Large intestine (tissue), 3 donors: Measurements from ENCODE around the gene FOXB1. TPM values are rescaled to one million over a fixed set of nuclear protein-coding genes. Genes with fewer than 3 reads are reported as not detected.

ENCODE experiments used
- DNase-seq, 2 donors: peaks; one replicate each; pipeline versions ENCODE4 v3.0.0 to v3.0.0-alpha.2; 2013
- H3K27ac ChIP-seq: one replicate; pipeline ENCODE4 v1.5.1; 2013; ENCODE audit warnings: low read length
- H3K27me3 ChIP-seq: 2 replicates; pipeline ENCODE4 v1.6.1; 2013; ENCODE audit warnings: low read length; ENCODE audit not compliant: control insufficient read depth, insufficient read depth
- H3K36me3 ChIP-seq: 2 replicates; pipeline ENCODE4 v1.6.1; 2013; ENCODE audit warnings: low read length; ENCODE audit not compliant: control insufficient read depth, insufficient read depth
- H3K4me1 ChIP-seq: one replicate; pipeline ENCODE4 v1.6.1; 2013; ENCODE audit warnings: low read length; ENCODE audit not compliant: control insufficient read depth, insufficient read depth
- H3K4me3 ChIP-seq: one replicate; pipeline ENCODE4 v1.5.1; 2013; ENCODE audit warnings: low read length
- H3K9me3 ChIP-seq: one replicate; pipeline ENCODE4 v1.6.1; 2013; ENCODE audit warnings: mild to moderate bottlenecking, low read depth, low read length, moderate library complexity; ENCODE audit not compliant: control insufficient read depth
- WGBS: methylation state at CpG from one replicate; pipeline ENCODE4 v1.1.5; 2013; ENCODE audit warnings: low lambda C conversion rate; ENCODE audit not compliant: insufficient coverage; 5-methylcytosine and 5-hydroxymethylcytosine counted together
- polyA plus RNA-seq: library from polyadenylated mRNA; unstranded; fragments of 120-200 nt; gene quantifications from one replicate; pipeline ENCODE4 v1.2.1, GENCODE V29; 2013

The FOXB1 gene
- polyA plus RNA-seq, 1 donor, result 0.03 TPM

DNA sequence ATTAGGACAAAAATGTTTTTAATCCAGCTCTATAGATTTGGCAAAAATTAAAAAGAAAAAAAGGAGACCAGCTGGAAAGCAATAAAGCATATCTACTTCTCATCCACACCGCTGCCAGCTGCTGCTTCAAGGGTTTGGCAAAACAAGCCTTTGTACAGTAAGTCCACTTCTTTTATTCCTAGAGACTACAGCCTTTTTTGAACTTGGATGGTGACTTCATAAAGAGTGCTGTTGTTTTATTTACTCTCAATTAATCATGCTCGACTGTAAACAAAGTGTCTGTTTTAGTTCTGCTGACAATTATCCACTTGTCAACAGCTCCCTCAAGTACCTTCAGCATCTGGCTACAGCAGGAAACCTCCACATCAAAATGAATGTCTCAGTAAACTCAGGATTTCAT is 12.3 kb upstream of the FOXB1 start:
- WGBS, result 40% methylated on average over 1 of the region's 2 CpGs
- no peaks in the 10 kb centered on the region for H3K4me1 ChIP-seq
- H3K27me3 ChIP-seq, result peaks cover 67% of the 10 kb centered on the region
- no peak overlapping the region for H3K4me3 ChIP-seq
- H3K36me3 ChIP-seq, result no peaks in the 10 kb centered on the region
- no peak overlapping the region for H3K27ac ChIP-seq
- no peaks in the 10 kb centered on the region for H3K9me3 ChIP-seq
- no peak for DNase-seq

DNA sequence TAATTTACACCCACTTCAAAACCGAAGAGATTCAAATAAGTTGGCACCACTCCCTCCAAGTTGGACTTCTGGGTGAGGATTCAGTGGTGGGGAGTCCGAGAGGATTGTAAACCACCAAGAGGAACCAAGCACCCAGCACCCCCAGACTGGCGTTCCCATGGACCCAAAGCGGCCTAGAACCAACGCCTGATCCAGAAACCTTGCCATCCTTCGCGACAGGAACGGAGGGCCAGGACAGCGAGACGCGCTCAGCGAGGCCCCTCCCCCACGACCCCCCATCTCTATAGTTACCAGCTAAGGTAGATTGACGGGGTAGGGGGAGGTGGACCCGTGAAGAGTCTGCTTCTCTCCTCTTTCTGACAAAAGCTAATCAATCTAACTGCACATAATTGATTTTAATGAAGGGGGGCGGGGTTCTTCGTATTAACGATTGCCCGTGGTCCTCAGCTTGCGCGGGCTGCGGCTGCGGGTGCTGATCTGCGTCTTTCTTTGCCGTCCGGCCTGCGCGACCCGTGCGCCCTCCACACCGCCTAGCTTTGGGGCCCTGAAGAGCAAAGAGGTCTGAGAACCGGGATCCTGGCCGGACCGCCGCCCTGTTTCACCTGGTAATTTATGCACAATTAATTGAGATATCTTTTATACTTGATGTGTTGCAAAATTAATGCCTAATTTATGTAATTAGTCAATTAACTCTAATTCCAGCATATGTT is 10.9 kb upstream of the FOXB1 start:
- Histone ChIP-seq H3K36me3 (no peaks in the 10 kb centered on the region), H3K4me1 (no peaks in the 10 kb centered on the region), H3K4me3 (no peak overlapping the region), H3K27me3 (peaks cover 78% of the 10 kb centered on the region), H3K9me3 (peaks cover 4% of the 10 kb centered on the region), H3K27ac (no peak overlapping the region)
- WGBS, result no CpG with 5 or more reads among the region's 35 CpGs
- no peak for DNase-seq

GRCh38 chr15:59993950-59994401 is 10.1 kb upstream of the FOXB1 start:
- H3K9me3 ChIP-seq, result peaks cover 4% of the 10 kb centered on the region
- H3K4me3 ChIP-seq, result no peak overlapping the region
- no peaks in the 10 kb centered on the region for H3K4me1 ChIP-seq
- H3K27ac ChIP-seq, result no peak overlapping the region
- WGBS, result no CpG with 5 or more reads among the region's 20 CpGs
- H3K27me3 ChIP-seq, result peaks cover 86% of the 10 kb centered on the region
- H3K36me3 ChIP-seq, result no peaks in the 10 kb centered on the region
- DNase-seq, result no peak

GRCh38 chr15:59994526-59994887 is 9.6 kb upstream of the FOXB1 start:
- Histone ChIP-seq H3K36me3 (no peaks in the 10 kb centered on the region), H3K4me3 (no peak overlapping the region), H3K27ac (no peak overlapping the region), H3K4me1 (no peaks in the 10 kb centered on the region), H3K9me3 (peaks cover 4% of the 10 kb centered on the region), H3K27me3 (peaks cover 89% of the 10 kb centered on the region)
- no CpG with 5 or more reads among the region's 8 CpGs for WGBS
- DNase-seq, result no peak

DNA sequence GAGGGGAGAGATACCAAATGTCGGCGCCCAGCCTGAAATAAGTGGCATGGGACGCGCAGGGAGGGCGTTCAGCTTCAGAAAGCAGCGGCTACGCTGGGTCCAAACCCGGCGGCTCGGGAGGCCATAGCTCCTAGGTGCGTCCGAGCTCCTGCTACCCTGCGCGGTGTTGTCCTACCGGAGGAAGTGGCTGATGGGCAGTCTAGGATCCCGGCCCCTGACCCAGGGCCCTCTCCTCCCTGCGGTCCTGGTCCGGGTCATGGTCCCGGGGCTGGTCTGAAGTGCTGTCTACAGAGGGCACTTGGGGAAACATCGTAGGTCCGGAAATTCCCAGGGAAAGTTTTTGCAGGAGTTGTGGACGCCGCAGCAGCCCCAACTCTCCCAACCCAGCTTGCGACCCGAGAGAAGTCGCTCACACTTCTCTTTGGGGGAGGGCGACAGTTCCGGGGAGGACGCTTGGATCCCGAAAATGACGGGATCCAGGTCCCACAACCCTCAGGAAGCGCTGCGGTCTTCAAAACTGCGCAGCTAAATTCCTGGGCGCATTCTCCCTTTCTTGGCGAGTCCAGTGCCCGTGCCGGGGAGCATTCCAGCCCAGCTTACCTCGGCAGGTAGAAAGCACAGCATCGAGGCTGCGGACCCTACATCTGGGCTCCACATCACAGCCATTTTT is 9.1 kb upstream of the FOXB1 start:
- H3K36me3 ChIP-seq, result no peaks in the 10 kb centered on the region
- no peak for DNase-seq
- no peak overlapping the region for H3K27ac ChIP-seq
- WGBS, result no CpG with 5 or more reads among the region's 41 CpGs
- no peak overlapping the region for H3K4me3 ChIP-seq
- H3K4me1 ChIP-seq, result no peaks in the 10 kb centered on the region
- H3K9me3 ChIP-seq, result peaks cover 4% of the 10 kb centered on the region
- H3K27me3 ChIP-seq, result peaks cover 94% of the 10 kb centered on the region

- H3K4me3 ChIP-seq, result no peak overlapping the region
- no peaks in the 10 kb centered on the region for H3K36me3 ChIP-seq
- H3K27me3 ChIP-seq, result peaks cover 97% of the 10 kb centered on the region
- H3K27ac ChIP-seq, result no peak overlapping the region
- DNase-seq, result no peak
- H3K4me1 ChIP-seq, result no peaks in the 10 kb centered on the region
- peaks cover 4% of the 10 kb centered on the region for H3K9me3 ChIP-seq
- WGBS, result 0% methylated on average over 2 of the region's 24 CpGs
Measured at GRCh38 chr15:59995568-59996297, 8.4 kb upstream of the FOXB1 start.

DNA sequence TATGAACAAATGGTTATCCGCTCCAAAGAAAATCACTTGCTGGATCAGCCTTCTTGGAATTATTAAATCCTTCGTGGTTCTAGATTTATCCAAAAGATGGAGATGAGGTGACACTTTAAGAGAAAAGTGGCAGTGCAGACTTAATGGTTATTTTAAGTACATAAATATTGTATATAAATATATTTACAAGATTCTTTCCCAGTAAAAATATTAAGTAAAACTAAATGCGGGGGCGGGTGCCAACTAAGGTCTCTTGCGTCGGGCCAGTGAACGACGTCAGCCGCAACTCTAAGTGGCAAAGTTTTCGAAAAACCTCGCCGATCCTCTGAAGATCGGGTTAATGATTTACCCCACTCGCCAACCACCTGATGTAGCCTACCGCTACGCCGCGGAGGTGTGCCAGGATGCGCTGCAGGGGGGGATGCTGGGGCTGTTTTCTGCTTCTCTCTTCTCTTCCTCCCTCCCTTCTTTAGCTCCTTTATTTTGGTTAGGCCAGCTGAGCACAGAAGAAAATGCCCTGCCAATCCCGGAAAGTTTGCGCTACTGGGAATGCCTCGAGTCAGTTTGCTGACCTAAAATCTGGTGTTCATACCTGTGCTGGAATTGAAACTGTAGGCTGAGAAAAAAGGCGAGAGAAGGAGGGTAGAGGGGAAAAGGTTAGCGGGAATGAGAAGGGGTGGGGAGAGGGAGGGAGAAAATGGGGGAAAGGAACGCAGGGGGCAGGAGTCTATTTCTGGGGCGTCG is 7.6 kb upstream of the FOXB1 start:
- 4% methylated on average over 4 of the region's 27 CpGs for WGBS
- no peak for DNase-seq
- H3K4me3 ChIP-seq, result no peak overlapping the region

DNA sequence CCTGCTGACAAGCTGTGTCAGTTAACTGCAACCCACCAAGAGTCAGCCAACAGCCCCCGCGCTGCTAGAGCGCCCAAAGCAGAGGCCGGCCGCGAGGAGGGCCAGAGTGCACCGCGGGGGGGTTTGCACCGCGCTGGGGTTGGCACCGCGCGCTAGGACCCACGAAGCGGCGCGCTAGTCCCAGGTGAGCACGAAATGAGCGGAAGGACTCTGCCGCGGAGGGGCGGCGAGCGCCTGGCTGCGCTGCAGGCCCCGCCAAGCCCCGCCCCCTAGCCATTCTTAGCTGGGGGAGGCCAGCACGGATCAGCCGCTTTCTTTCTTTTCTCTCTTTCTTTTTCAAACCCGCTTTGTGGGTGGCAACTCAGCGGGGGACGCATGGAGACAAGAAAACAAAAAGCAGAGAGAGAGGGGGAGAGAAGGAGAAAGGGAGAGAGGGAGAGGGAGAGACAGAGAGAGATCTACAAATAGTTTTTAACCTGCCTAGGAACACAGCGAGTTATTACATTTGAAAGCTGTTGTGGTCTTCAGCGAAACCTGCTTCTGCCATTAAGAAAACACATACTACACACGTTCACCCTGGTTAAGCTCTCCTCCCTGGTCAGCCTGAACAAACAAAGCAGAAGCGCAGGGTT is 6.9 kb upstream of the FOXB1 start:
- peaks cover 100% of the 10 kb centered on the region for H3K27me3 ChIP-seq
- no peaks in the 10 kb centered on the region for H3K36me3 ChIP-seq
- H3K4me3 ChIP-seq, result no peak overlapping the region
- DNase-seq, result no peak
- WGBS, result no CpG with 5 or more reads among the region's 36 CpGs
- H3K4me1 ChIP-seq, result no peaks in the 10 kb centered on the region
- H3K9me3 ChIP-seq, result peaks cover 4% of the 10 kb centered on the region
- no peak overlapping the region for H3K27ac ChIP-seq

More for the DNA sequence above, 7.6 kb upstream of the FOXB1 start:
- peaks cover 98% of the 10 kb centered on the region for H3K27me3 ChIP-seq
- peaks cover 4% of the 10 kb centered on the region for H3K9me3 ChIP-seq
- H3K27ac ChIP-seq, result no peak overlapping the region
- no peaks in the 10 kb centered on the region for H3K4me1 ChIP-seq
- no peaks in the 10 kb centered on the region for H3K36me3 ChIP-seq

GRCh38 chr15:59998305-59998949 is 5.7 kb upstream of the FOXB1 start:
- H3K9me3 ChIP-seq, result peaks cover 4% of the 10 kb centered on the region
- 0% methylated on average over 1 of the region's 8 CpGs for WGBS

More at GRCh38 chr15:59998305-59998949, 5.7 kb upstream of the FOXB1 start:
- DNase-seq, result no peak
- Histone ChIP-seq H3K27me3 (peaks cover 100% of the 10 kb centered on the region), H3K4me1 (no peaks in the 10 kb centered on the region), H3K4me3 (no peak overlapping the region), H3K27ac (no peak overlapping the region), H3K36me3 (no peaks in the 10 kb centered on the region)
